GM12891 (cell line): ENCODE measurements around the gene LRRC47.
"Not testable (repeated sequence)": the region's sequence is repeated elsewhere in the genome, so short reads cannot be mapped to it uniquely, and the experiment has no call there.

ENCODE experiments used
- POLR2A ChIP-seq: IDR thresholded peaks from 2 replicates; pipeline ENCODE4 v1.6.1; 2011; ENCODE audit warnings: low read depth, low read length, control low read depth
- SPI1 ChIP-seq: IDR thresholded peaks from 2 replicates; pipeline ENCODE4 v1.6.1; 2011; ENCODE audit warnings: low read depth, low read length, control low read depth
- TAF1 ChIP-seq: IDR thresholded peaks from 2 replicates; pipeline ENCODE4 v1.6.1; 2011; ENCODE audit warnings: low read depth, low read length, control low read depth

- not testable (repeated sequence) for TF ChIP-seq POLR2A, TAF1, SPI1
Observed at GRCh38 chr1:3810149-3810761, 14.0 kb upstream of the LRRC47 start.
